ENCODE data around the gene TMEM100. TPM values are rescaled to one million over a fixed set of nuclear protein-coding genes. Genes with fewer than 3 reads are reported as not detected.

The TMEM100 gene
- total RNA-seq, 1 donor from 2014 or later = 3.1 TPM

GRCh38 chr17:55745258-55745657 lies 22.6 kb upstream of the TMEM100 start:
- DNase-seq (ENCODE audit: low read depth in 2 of 2) = no peak

DNA sequence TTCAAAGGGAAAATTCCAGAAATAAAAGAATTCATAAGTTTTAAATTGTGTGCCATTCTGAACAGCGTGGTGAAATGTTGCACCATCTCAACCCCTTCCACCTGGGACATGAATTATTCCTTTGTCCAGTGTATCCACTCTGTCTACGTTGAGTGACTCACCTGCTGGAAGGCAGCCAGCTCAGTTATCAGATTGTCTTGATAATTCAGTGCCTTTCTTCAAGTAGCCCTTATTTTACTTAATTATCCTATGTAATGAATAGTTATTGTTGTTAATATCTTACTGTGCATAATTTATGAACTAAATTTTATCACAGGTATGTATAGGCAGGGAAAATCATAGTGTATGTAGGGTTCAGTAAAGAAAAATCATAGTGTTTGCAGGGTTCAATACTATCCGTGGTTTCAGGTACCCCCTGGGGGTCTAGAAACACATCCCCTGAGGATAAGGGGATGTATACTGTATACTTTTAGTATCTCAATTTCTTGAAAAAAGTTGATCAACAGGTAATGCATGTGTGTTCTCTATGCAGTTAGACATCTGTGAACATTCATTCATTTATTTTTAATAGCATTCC lies 20.5 kb upstream of the TMEM100 start:
- peak in 1 of 2 donors; percentile 56 for DNase-seq (ENCODE audit: low read depth in 2 of 2)

- DNase-seq (ENCODE audit: low read depth in 2 of 2) = no peak
These were observed 19.8 kb upstream of the TMEM100 start for GRCh38 chr17:55742272-55743102.

DNA sequence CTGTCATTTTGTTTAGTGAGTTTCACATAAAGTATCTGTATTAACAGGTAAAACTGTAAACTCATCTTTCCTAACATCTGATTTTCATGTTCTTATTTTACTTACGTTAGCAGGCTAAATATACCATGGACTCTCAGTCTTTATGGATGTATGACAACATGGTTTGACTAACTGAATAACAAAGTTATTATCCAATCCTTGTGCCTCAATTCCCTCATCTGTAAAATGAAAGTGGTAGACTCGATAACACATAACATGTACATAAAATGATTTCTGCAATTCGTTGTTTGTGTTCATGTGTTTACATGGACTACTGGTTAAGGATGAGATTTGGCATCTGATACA lies 18.7 kb upstream of the TMEM100 start:
- no peak for DNase-seq (ENCODE audit: low read depth in 2 of 2)

DNA sequence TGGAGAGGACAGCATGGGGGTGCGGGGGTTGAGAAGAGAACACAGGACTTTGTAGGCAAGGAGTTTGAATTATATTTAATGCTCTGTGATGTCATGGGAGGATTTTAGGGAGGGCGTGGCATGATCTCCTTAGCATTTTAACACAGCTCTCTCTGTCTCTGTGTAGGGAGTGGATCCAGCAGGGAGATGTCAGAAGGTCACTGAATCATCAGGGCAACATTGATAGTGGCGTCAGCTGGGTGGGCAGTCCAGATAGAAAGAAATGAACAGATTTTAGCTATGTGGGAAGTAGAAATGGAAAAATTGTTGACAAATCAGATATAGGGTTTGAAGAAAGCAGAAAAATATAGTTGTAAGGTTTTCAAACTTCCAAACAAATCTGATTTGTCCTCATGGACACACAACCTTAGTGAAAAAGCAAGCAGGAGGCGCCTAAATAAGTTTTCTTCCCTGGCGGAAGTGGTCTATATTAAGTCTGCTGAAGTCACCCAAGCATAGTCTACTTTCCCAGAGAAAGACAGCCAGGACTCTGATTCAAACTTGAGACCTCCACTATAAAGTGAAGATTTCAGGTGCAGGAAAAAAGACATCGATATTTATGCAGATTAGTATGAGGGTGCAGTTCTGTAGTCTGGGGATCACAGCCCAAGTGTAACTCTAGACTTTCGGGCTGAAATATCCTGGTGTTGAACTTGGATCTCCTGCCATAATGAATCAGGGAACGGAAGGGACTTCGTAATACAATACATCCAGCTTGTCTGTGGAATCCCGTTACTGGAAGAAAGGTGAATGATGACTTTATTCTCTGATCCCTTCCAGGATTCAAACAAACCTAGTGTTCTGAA lies 18.1 kb upstream of the TMEM100 start:
- no peak for DNase-seq (ENCODE audit: low read depth in 2 of 2)

DNA sequence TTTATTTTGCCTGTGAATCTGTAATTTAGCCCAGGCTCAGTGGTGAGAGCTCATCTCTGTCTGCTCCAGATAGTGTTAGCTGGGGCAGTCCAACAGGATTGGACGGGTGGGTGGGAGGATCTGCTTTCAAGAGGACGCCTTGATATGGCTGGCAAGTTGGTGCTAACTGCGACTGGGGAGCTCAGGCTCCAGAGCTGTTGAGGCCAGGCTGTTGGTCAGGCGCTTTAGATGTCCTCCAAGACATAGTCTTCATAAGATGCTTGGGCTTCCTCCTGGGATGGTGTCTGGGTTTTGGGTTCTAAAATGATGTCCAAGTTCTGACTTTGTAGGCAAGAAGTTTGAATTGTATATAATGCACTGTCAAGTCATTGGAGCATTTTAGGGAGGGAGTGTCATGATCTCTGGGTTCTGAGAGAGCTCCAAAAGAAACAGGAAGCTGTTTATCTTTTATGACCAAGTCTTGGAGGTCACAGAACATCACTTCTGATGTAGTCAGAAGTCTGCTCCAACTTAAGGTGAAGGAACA lies 15.4 kb upstream of the TMEM100 start:
- DNase-seq (ENCODE audit: low read depth in 2 of 2) = no peak

DNA sequence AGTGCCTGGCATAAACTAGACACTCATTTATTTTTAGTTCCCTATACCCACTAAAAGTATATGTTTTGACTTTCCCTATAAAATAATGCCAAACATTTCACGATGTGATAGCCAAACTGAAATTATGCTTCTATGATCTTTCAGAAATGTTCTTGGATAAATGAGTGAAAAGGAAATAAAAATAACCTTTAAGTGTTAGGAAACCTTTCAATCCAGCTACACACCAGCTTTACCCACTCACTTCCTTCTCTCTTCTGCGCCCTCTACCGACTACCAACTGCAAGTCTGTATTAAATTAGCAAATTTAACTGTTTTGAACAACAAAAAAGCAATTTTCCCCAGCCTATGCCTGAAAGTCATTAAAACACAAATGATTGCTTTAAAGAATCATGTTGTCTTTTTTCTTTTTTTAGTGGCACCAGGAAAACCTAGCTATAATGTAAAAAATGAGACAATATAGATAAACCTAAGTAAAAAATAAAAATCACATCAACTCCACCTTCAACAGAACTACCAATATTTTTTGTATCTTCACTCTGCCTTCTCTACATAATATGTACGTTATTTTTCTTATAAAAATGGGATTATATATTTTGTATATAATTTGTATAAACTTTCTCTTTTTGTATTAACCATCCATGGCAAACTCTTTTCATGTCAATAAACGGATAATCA lies 13.2 kb upstream of the TMEM100 start:
- DNase-seq (ENCODE audit: low read depth in 2 of 2) = peak; percentile 40 to 64

DNA sequence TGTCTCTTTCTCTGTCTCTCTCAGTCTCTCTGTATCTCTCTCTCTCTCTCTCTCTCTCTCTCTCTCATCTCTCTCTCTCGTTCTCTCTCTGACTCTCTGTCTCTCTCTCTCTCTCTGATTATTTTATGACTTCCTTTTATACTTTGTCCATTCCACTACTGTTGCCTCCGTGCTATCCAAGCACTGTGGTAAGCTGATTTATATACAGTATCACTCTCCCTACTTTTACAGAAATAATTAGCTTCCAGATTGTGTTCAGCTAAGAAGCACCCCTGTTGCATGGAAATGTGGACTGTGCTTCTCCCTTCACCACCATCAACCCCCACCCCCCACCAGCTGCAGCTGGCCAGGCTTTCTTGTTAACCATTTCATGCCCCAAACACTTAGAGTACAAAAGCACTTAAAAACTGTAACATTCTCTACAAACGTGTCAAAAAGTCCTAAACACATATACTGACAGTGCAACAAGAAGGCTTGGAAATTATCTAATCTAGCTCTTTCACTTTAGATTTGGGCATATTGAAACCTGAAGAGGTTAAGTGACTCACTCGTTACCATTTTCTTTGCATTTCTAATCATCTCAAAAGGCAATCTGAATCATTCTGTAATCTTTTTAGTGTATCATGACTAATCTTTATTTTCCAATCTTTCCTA lies 11.6 kb upstream of the TMEM100 start:
- DNase-seq (ENCODE audit: low read depth in 2 of 2) = no peak

DNA sequence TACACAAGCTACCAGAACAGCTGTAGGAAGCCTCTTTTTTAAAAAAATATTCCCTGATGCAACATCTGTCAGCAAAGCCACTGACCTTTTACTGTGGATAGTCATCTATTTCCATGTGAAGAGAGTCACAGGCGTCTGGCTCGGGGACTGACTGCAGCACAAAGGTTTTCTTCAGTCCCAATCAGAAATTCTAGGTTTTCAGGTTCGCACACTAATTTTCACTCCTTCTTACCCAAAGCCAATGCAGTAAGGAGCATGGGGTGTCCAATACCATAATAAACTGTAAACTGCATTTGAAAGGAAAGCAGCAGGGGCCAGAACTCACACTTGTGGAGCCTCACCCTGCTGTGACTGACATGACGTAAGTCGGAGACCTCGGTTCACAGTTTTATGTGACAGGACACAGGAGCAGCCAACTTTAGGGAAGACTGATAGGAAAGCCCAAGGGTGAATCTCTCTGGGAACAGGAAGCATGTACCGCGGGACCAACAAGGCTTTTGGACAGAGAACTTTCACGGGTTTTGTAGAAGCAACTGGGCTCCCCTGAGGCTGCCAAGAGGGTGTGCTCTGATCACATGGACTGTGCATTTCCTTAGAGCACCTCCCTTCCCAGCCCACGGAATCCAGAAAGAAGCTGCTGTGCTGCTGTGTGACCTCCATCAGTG lies 9.1 kb upstream of the TMEM100 start:
- DNase-seq (ENCODE audit: low read depth in 2 of 2) = peak; percentile 21 to 45

- DNase-seq (ENCODE audit: low read depth in 2 of 2) = no peak
These were observed 8.1 kb upstream of the TMEM100 start for GRCh38 chr17:55730808-55731207.

DNA sequence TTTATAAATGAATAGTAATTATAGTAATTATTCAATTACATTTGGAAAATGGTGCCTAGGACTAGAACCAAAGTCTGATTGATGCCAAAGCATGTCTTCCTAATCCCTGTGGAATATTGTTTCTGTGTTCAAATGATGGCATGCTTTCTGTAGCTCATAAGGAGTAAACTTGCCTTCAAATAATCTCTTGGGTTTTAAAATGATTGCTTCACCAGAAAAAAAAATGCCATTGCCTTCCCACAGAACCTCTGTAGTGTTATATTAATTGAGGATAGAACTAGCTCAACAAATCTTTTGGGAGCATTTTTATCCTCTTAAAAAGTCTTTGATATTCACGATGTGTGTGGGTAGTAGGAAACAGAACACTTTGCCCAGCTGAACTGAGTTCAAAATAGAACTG lies 7.7 kb upstream of the TMEM100 start:
- DNase-seq (ENCODE audit: low read depth in 2 of 2) = no peak

DNA sequence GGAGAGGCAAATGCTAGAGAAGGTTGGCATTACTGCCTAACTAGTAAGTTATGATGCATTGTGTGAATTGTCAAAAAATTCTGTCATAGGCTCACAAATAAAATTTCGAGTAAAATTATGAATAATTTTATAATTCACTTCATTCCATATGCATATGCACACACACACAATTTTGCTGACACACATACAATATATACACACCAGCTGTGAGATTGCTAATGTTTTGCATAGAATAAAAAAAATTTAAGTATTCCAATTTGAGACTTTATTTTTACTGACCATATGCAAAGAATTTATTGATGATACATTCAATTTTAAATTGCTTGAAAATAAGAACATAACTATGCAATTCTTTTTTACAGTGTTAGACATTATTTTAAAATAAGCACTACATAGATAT lies 6.8 kb upstream of the TMEM100 start:
- no peak for DNase-seq (ENCODE audit: low read depth in 2 of 2)

GRCh38 chr17:55728833-55729232 lies 6.2 kb upstream of the TMEM100 start:
- DNase-seq (ENCODE audit: low read depth in 2 of 2) = no peak

- no peak for DNase-seq (ENCODE audit: low read depth in 2 of 2)
These were observed 5.7 kb upstream of the TMEM100 start for GRCh38 chr17:55728361-55728760.

GRCh38 chr17:55727920-55728319 lies 5.3 kb upstream of the TMEM100 start:
- DNase-seq (ENCODE audit: low read depth in 2 of 2) = no peak

DNA sequence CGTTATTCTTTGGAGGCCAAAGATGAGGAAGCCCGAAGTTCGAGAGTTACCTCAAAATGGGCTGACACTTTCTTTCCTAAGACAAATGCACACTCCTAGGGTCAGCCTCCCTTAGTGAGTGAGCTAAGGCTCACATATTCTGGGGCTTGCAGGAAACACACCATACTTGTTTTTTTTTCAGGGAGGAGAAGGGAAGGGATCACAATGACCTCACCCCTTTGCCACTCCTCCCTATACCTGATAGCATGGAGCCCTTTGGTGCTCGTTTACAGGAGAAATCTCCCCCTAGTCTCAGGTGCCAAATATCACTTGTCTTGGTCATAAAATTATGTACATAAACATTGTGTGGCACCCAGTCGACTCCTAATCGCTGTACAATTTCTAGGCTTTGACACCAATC lies 4.6 kb upstream of the TMEM100 start:
- no peak for DNase-seq (ENCODE audit: low read depth in 2 of 2)

DNA sequence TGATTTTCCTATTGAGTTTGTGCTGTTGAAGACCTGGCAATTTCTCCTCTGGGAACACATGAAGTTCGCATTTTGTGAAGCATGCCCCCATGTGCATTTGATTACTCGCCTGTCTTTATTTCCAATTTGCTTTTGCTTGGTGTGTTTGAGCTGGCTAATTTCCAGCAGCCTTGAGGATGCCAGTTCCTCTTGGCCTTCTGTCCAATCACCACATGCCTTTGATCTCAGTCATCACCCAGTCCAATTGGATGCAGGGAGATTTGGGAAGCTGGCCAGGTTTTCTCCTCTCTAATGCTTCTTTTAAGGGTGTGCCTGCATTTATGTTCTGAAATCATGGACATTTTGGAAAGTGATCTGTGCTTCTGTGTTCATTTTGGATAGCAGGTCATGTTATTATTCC lies 3.8 kb upstream of the TMEM100 start:
- peak in 1 of 2 donors; percentile 52 for DNase-seq (ENCODE audit: low read depth in 2 of 2)

GRCh38 chr17:55723488-55723848 lies 804 bp upstream of the TMEM100 start:
- DNase-seq (ENCODE audit: low read depth in 2 of 2) = no peak

DNA sequence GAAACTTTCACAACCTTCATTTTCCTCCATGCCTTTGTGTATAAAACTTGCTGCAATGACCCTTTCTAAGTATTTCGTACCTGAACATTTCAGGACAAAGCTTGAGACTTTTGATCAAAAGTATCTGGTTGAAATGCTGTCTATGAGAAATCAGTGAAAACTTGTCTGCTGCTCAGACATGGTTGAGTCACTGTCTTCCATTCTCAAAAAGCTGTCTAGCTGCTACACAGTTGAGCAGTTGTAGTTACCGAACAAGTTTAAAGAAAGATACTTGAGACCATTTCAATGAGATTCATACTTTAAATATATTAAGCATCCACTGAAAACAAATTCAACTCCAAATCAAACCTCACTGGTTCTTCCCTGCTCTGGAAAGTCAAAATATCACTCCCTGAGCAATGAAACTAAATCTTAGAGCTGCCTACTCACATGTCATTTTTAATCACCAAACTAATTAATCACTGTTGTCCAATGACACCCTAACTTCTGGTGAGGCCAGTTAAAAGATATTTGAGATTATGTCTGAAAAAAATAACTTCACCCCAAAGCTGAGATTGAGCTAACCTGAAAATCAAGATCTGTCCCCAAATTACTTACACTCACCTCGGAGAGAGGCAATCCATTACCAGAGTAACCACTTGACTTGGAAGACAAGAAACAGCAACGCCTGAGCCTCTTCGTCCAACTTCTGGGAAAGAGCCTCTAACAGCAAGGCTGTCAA lies 488 bp downstream of the TMEM100 start:
- no peak for DNase-seq (ENCODE audit: low read depth in 2 of 2)
